Measurements from ENCODE around the gene KCNIP4. TPM values are rescaled to one million over a fixed set of nuclear protein-coding genes. Genes with fewer than 3 reads are reported as not detected.

The KCNIP4 gene
- total and polyA plus RNA-seq, 9 of the 15 experiments (the other 6 are each of a cell fraction or from before 2014, with no cell fraction given): 0.25 to 0.41 TPM; not detected in 7

DNA sequence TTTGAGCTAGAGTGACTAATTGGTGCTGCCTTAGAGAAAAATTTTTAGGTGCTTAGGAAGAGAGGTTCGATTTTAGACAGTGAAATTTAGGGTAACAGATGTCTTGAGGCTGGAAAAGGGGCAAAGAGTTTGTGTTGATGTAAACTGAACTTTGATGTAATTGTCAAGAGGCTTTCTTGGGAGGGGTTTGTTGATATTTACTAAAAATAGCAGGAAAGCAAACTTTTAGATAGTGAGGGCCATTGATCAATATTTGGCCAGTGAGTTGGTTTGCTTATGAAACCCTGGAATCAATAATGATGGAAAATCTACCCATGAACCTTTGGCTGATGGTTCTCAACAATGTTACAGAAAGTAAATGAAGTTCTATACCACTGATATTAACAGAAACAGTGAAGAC is 537.5 kb downstream of the KCNIP4 start:
- H3K9me1 ChIP-seq (ENCODE audit: control insufficient read depth, insufficient read depth, low read length): no peaks in the 10 kb centered on the region
- WGBS (ENCODE audit: insufficient coverage, low coverage, missing lambda C conversion rate): 0% methylated on average over 1 of the region's 1 CpG
- H3K9me3 ChIP-seq (replicated peaks; ENCODE audit: control insufficient read depth, insufficient read depth, low read depth, low read length): no peaks in the 10 kb centered on the region

DNA sequence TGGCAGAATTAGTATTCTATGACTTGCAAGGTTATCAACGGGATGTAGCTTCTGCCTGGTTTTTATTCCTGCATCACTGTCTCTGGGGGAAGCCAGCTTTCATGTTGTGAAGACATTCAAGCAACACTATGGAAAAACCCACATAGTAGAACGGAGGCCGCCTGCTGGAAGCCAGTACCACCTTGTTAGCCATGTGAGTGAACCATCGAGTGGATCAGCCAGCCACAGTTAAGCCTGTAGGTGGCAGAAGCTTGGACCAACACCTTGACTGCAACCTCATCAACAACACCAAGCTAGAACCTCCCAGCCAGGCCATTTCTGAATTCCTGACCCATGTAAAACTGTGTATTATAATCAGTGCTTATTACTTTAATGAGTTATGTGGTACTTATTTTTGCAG is 538.2 kb downstream of the KCNIP4 start:
- no peak for ATAC-seq
- Histone ChIP-seq H3K27ac (ENCODE audit: extremely low read depth, low read depth, low read length) (no peak overlapping the region), H4K20me1 (replicated peaks; ENCODE audit: control insufficient read depth, insufficient read depth, low read length) (no peaks in the 10 kb centered on the region), H3K9me3 (replicated peaks; ENCODE audit: control insufficient read depth, insufficient read depth, low read depth, low read length) (no peaks in the 10 kb centered on the region), H3K36me3 (ENCODE audit: control insufficient read depth, insufficient read depth, low read length) (no peaks in the 10 kb centered on the region), H3K9me1 (ENCODE audit: control insufficient read depth, insufficient read depth, low read length) (no peaks in the 10 kb centered on the region), H3K79me2 (ENCODE audit: control insufficient read depth, insufficient read depth, low read length) (no peaks in the 10 kb centered on the region), H2AFZ (ENCODE audit: low read depth, low read length) (no peak overlapping the region), H3K4me3 (no peak overlapping the region), H3K27me3 (ENCODE audit: control insufficient read depth in 2 of 2, insufficient read depth in 2 of 2, low read length in 2 of 2) (no peaks in the 10 kb centered on the region), H3K4me2 (ENCODE audit: insufficient read depth, low read length) (no peak overlapping the region), H3K4me1 (replicated peaks in 1 of 2; ENCODE audit: control insufficient read depth in 2 of 2, insufficient read depth in 2 of 2, low read length in 2 of 2) (no peaks in the 10 kb centered on the region), H3K9ac (ENCODE audit: insufficient read depth in 1 of 2, low read depth in 2 of 2, low read length in 2 of 2) (no peak overlapping the region)
- in situ Hi-C loops (cut with MboI) (no loop called here), intact Hi-C loops (cut with micrococcal nuclease) (no loop called here)
- 2% methylated on average over 4 of the region's 4 CpGs for WGBS (ENCODE audit: insufficient coverage, low coverage, missing lambda C conversion rate)
- no peak for DNase-seq (ENCODE audit: extremely low read depth in 1 of 4, low spot score in 3 of 4)
- CTCF ChIA-PET (ENCODE audit: low intra/inter-chr PET ratio): no interaction called here
- POLR2A ChIA-PET: no interaction called here
- no TSS peak for BruUV-seq (replicated peaks)
- TF ChIP-seq SAP30 (IDR thresholded peaks at IDR 0.05; ENCODE audit: borderline replicate concordance, insufficient read depth, low read depth, low read length, poor library complexity, severe bottlenecking): no peak
- no peak for FAIRE-seq

More for the DNA sequence above, 537.5 kb downstream of the KCNIP4 start:
- TF ChIP-seq ZFX (CRISPR knock-in tag; IDR thresholded peaks at IDR 0.05): no peak
- no peak for TF ChIP-seq MXI1 (IDR thresholded peaks at IDR 0.05; ENCODE audit: low read depth, low read length)
- TF ChIP-seq DNMT1 (IDR thresholded peaks at IDR 0.05): no peak
- TF ChIP-seq ZNF699 (CRISPR knock-in tag; IDR thresholded peaks at IDR 0.05; ENCODE audit: insufficient replicate concordance): no peak
- TF ChIP-seq ZNF41 (CRISPR knock-in tag; conservative IDR thresholded peaks at IDR 0.05): no peak
- Histone ChIP-seq H3K4me1 (replicated peaks in 1 of 2; ENCODE audit: control insufficient read depth in 2 of 2, insufficient read depth in 2 of 2, low read length in 2 of 2) (no peaks in the 10 kb centered on the region), H4K20me1 (replicated peaks; ENCODE audit: control insufficient read depth, insufficient read depth, low read length) (no peaks in the 10 kb centered on the region), H3K4me3 (no peak overlapping the region), H3K79me2 (ENCODE audit: control insufficient read depth, insufficient read depth, low read length) (no peaks in the 10 kb centered on the region), H2AFZ (ENCODE audit: low read depth, low read length) (no peak overlapping the region), H3K4me2 (ENCODE audit: insufficient read depth, low read length) (no peak overlapping the region), H3K27ac (ENCODE audit: extremely low read depth, low read depth, low read length) (no peak overlapping the region), H3K36me3 (ENCODE audit: control insufficient read depth, insufficient read depth, low read length) (no peaks in the 10 kb centered on the region), H3K9ac (ENCODE audit: insufficient read depth in 1 of 2, low read depth in 2 of 2, low read length in 2 of 2) (no peak overlapping the region), H3K27me3 (ENCODE audit: control insufficient read depth in 2 of 2, insufficient read depth in 2 of 2, low read length in 2 of 2) (no peaks in the 10 kb centered on the region)
- FAIRE-seq: no peak
- in situ Hi-C loops (cut with MboI) (no loop called here), intact Hi-C loops (cut with micrococcal nuclease) (no loop called here)
- ChIA-PET CTCF (ENCODE audit: low intra/inter-chr PET ratio) (no interaction called here), POLR2A (no interaction called here)
- no peak for DNase-seq (ENCODE audit: extremely low read depth in 1 of 4, low spot score in 3 of 4)
- BruUV-seq (replicated peaks): no TSS peak
- no peak for ATAC-seq
